HepG2 (cell line): ENCODE results near the gene SH3D21. TPM values are rescaled to one million over a fixed set of nuclear protein-coding genes. Genes with fewer than 3 reads are reported as not detected.
A peak's percentile ranks its signal among the peaks of the same experiment; 100 is the strongest.

ENCODE experiments used
- CREBL2 ChIP-seq: sonication (generic); formaldehyde crosslinking; IDR thresholded peaks from 2 replicates; pipeline ENCODE4 v1.8.1; 2023; ENCODE audit warnings: missing genetic modification reagents, mild to moderate bottlenecking, borderline replicate concordance
- ELF4 ChIP-seq: sonication (generic); formaldehyde crosslinking; IDR thresholded peaks from 2 replicates; pipeline ENCODE4 v1.5.0; 2020; ENCODE audit warnings: missing genetic modification reagents, mild to moderate bottlenecking, moderate library complexity, borderline replicate concordance
- FLYWCH1 ChIP-seq: sonication (generic); formaldehyde crosslinking; IDR thresholded peaks from 2 replicates; pipeline ENCODE4 v1.8.1; 2023; ENCODE audit warnings: mild to moderate bottlenecking, missing genetic modification reagents
- FOXA1 ChIP-seq, 2 experiments: fragments of 450-650 bp in 1 of 2; sonication (generic) in 1 of 2; formaldehyde crosslinking in 1 of 2; IDR thresholded peaks; 2 replicates each; pipeline versions ENCODE4 v1.4.0 to v1.6.1; 2016 to 2020; ENCODE audit warnings: missing genetic modification reagents in 1 of 2
- FOXJ3 ChIP-seq: sonication (generic); formaldehyde crosslinking; IDR thresholded peaks from 2 replicates; pipeline ENCODE4 v1.4.0; 2020; ENCODE audit warnings: missing genetic modification reagents, mild to moderate bottlenecking, borderline replicate concordance
- FOXM1 ChIP-seq: sonication (generic); formaldehyde crosslinking; IDR thresholded peaks from 2 replicates; pipeline ENCODE4 v1.5.0; 2020; ENCODE audit warnings: missing genetic modification reagents
- HMGA1 ChIP-seq: sonication (generic); formaldehyde crosslinking; conservative IDR thresholded peaks from 2 replicates; pipeline ENCODE4 v1.4.0; 2020; ENCODE audit warnings: missing genetic modification reagents
- HNRNPLL ChIP-seq: fragments of 200-400 bp; formaldehyde crosslinking; IDR thresholded peaks from 2 replicates; pipeline ENCODE4 v1.6.1; 2017; ENCODE audit warnings: mild to moderate bottlenecking, low read depth, low read length; ENCODE audit not compliant: poor library complexity, severe bottlenecking
- NCOA2 ChIP-seq: sonication (generic); formaldehyde crosslinking; IDR thresholded peaks from 2 replicates; pipeline ENCODE4 v1.8.0; 2022; ENCODE audit warnings: inconsistent platforms
- PCBP1 ChIP-seq: fragments of 200-400 bp; formaldehyde crosslinking; IDR thresholded peaks from 2 replicates; pipeline ENCODE4 v1.6.1; 2017; ENCODE audit warnings: mild to moderate bottlenecking, low read depth, low read length, borderline replicate concordance
- TRAFD1 ChIP-seq: sonication (generic); formaldehyde crosslinking; IDR thresholded peaks from 2 replicates; pipeline ENCODE4 v1.5.1; 2020; ENCODE audit warnings: missing genetic modification reagents, mild to moderate bottlenecking, borderline replicate concordance
- ZBTB4 ChIP-seq: sonication (generic); formaldehyde crosslinking; IDR thresholded peaks from 2 replicates; pipeline ENCODE4 v1.4.0; 2020; ENCODE audit warnings: missing genetic modification reagents, mild to moderate bottlenecking, borderline replicate concordance
- ZBTB8A ChIP-seq: sonication (generic); formaldehyde crosslinking; IDR thresholded peaks from 2 replicates; pipeline ENCODE4 v1.4.0; 2020; ENCODE audit warnings: mild to moderate bottlenecking, low read depth, missing genetic modification reagents, borderline replicate concordance
- ZFP62 ChIP-seq: sonication (generic); formaldehyde crosslinking; IDR thresholded peaks from 2 replicates; pipeline ENCODE4 v1.4.0; 2020; ENCODE audit warnings: missing genetic modification reagents
- ZFYVE20 ChIP-seq: sonication (generic); formaldehyde crosslinking; IDR thresholded peaks from 2 replicates; pipeline ENCODE4 v1.8.0; 2023; ENCODE audit warnings: low read depth, mild to moderate bottlenecking, moderate library complexity, missing genetic modification reagents, borderline replicate concordance
- ZNF124 ChIP-seq: sonication (generic); formaldehyde crosslinking; IDR thresholded peaks from 2 replicates; pipeline ENCODE4 v1.4.0; 2020; ENCODE audit warnings: missing genetic modification reagents
- ZNF331 ChIP-seq: sonication (generic); formaldehyde crosslinking; IDR thresholded peaks from 2 replicates; pipeline ENCODE4 v1.4.0; 2020; ENCODE audit warnings: missing genetic modification reagents
- ZNF33B ChIP-seq: sonication (generic); formaldehyde crosslinking; IDR thresholded peaks from 2 replicates; pipeline ENCODE4 v1.5.1; 2020; ENCODE audit warnings: mild to moderate bottlenecking, missing genetic modification reagents
- ZNF460 ChIP-seq: sonication (generic); formaldehyde crosslinking; IDR thresholded peaks from 2 replicates; pipeline ENCODE4 v1.5.1; 2020; ENCODE audit warnings: missing genetic modification reagents, mild to moderate bottlenecking, borderline replicate concordance
- polyA plus RNA-seq, 8 experiments: library from polyadenylated mRNA; depleted of rRNA in 3 of 8; stranded (reverse) in 7 of 8; unstranded in 1 of 8; fragments of >200 nt; fragmentation: Illumina TruSeq in 4 of 8; extraction: Trizol in 4 of 8; gene quantifications; 2 replicates each; pipeline versions ENCODE4 v1.2.1 to v1.2.3, GENCODE V29; 2011 to 2016; ENCODE audit warnings: low read depth in 4 of 8, missing spikeins in 1 of 8, mixed read lengths in 1 of 8; ENCODE audit not compliant: insufficient read depth in 1 of 8
- total RNA-seq, 5 experiments: library from RNA; depleted of rRNA; stranded (reverse); fragments of >200 nt; fragmentation: Illumina TruSeq; extraction: Trizol; gene quantifications; 2 replicates each; pipeline ENCODE4 v1.2.3, GENCODE V29; 2016; ENCODE audit warnings: low read depth in 1 of 5
- TF ChIP-seq, protein P1 (sequence below): sonication (generic); formaldehyde crosslinking; conservative IDR thresholded peaks from 2 replicates; pipeline ENCODE4 v1.4.0; 2020; ENCODE audit warnings: mild to moderate bottlenecking, missing genetic modification reagents, moderate library complexity

SH3D21 gene
- total and polyA plus RNA-seq, 2 of the 13 experiments (the other 11 are each of a cell fraction or from before 2014, with no cell fraction given), result 5.1 to 8.6 TPM

GRCh38 chr1:36323636-36324352 lies 17.6 kb downstream of the SH3D21 start, which contains the start of gene EVA1B (continued):
- TF ChIP-seq ELF4 (no peak), HNRNPLL (peak; percentile 48), NCOA2 (CRISPR knock-in tag) (no peak; the same call in 1 of the 2 replicates), ZFYVE20 (CRISPR knock-in tag) (no peak), FOXJ3 (no peak; the same call in 1 of the 2 replicates), CREBL2 (CRISPR knock-in tag) (no peak), ZNF331 (CRISPR knock-in tag) (peak; percentile 87), ZNF460 (no peak), ZFP62 (CRISPR knock-in tag) (no peak), ZBTB4 (CRISPR knock-in tag) (peak; percentile 74; the same call in 1 of the 2 replicates), PCBP1 (peak; percentile 28; the same call in 1 of the 2 replicates), FLYWCH1 (CRISPR knock-in tag) (no peak), ZBTB8A (CRISPR knock-in tag) (no peak), TRAFD1 (CRISPR knock-in tag) (no peak), ZNF33B (CRISPR knock-in tag) (no peak), HMGA1 (CRISPR knock-in tag) (no peak), ZNF124 (CRISPR knock-in tag) (peak; percentile 35; the same call in 1 of the 2 replicates), FOXM1 (CRISPR knock-in tag) (no peak), FOXA1 (IDR thresholded peaks at IDR 0.05) (no peak), FOXA1 (CRISPR knock-in tag; IDR thresholded peaks at IDR 0.05) (no peak)
- TF ChIP-seq, protein P1, sequence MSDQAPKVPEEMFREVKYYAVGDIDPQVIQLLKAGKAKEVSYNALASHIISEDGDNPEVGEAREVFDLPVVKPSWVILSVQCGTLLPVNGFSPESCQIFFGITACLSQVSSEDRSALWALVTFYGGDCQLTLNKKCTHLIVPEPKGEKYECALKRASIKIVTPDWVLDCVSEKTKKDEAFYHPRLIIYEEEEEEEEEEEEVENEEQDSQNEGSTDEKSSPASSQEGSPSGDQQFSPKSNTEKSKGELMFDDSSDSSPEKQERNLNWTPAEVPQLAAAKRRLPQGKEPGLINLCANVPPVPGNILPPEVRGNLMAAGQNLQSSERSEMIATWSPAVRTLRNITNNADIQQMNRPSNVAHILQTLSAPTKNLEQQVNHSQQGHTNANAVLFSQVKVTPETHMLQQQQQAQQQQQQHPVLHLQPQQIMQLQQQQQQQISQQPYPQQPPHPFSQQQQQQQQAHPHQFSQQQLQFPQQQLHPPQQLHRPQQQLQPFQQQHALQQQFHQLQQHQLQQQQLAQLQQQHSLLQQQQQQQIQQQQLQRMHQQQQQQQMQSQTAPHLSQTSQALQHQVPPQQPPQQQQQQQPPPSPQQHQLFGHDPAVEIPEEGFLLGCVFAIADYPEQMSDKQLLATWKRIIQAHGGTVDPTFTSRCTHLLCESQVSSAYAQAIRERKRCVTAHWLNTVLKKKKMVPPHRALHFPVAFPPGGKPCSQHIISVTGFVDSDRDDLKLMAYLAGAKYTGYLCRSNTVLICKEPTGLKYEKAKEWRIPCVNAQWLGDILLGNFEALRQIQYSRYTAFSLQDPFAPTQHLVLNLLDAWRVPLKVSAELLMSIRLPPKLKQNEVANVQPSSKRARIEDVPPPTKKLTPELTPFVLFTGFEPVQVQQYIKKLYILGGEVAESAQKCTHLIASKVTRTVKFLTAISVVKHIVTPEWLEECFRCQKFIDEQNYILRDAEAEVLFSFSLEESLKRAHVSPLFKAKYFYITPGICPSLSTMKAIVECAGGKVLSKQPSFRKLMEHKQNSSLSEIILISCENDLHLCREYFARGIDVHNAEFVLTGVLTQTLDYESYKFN (CRISPR knock-in tag), result peak; percentile 86
